HepG2 (cell line): ENCODE results near the gene BPIFB2. TPM values are rescaled to one million over a fixed set of nuclear protein-coding genes. Genes with fewer than 3 reads are reported as not detected.

Experiments used
- CCDC6 ChIP-seq: sonication (generic); formaldehyde crosslinking; IDR thresholded peaks from 2 replicates; pipeline ENCODE4 v1.8.1; 2022; ENCODE audit warnings: mild to moderate bottlenecking, missing genetic modification reagents, moderate library complexity
- GFI1 ChIP-seq: sonication (generic); formaldehyde crosslinking; IDR thresholded peaks from 2 replicates; pipeline ENCODE4 v1.5.0; 2020; ENCODE audit warnings: missing genetic modification reagents, mild to moderate bottlenecking, borderline replicate concordance
- HMG20A ChIP-seq: IDR thresholded peaks from 2 replicates; pipeline ENCODE4 v1.6.1; 2016; ENCODE audit warnings: borderline replicate concordance
- KLF16 ChIP-seq, 2 experiments: sonication (generic) in 1 of 2; formaldehyde crosslinking in 1 of 2; IDR thresholded peaks; 2 replicates each; pipeline versions ENCODE4 v1.6.1 to v1.8.0; 2016 to 2023; ENCODE audit warnings: missing genetic modification reagents in 2 of 2, missing compliant biosample characterization in 1 of 2
- MEF2D ChIP-seq: sonication (generic); formaldehyde crosslinking; IDR thresholded peaks from 2 replicates; pipeline ENCODE4 v1.5.1; 2020; ENCODE audit warnings: mild to moderate bottlenecking, missing genetic modification reagents
- POLR2AphosphoS5 ChIP-seq: IDR thresholded peaks from 2 replicates; pipeline ENCODE4 v1.6.1; 2012; ENCODE audit warnings: low read depth, low read length
- REL ChIP-seq: sonication (generic); formaldehyde crosslinking; conservative IDR thresholded peaks from 2 replicates; pipeline ENCODE4 v1.8.0; 2022; ENCODE audit warnings: mild to moderate bottlenecking, missing genetic modification reagents, moderate library complexity
- ZBTB1 ChIP-seq: sonication (generic); formaldehyde crosslinking; IDR thresholded peaks from 2 replicates; pipeline ENCODE4 v1.4.0; 2020; ENCODE audit warnings: missing genetic modification reagents, borderline replicate concordance
- ZBTB46 ChIP-seq: sonication (generic); formaldehyde crosslinking; IDR thresholded peaks from 2 replicates; pipeline ENCODE4 v1.4.0; 2020; ENCODE audit warnings: mild to moderate bottlenecking, missing genetic modification reagents, borderline replicate concordance
- ZFP37 ChIP-seq: sonication (generic); formaldehyde crosslinking; IDR thresholded peaks from 2 replicates; pipeline ENCODE4 v1.4.0; 2020; ENCODE audit warnings: missing genetic modification reagents, borderline replicate concordance
- ZNF232 ChIP-seq: sonication (generic); formaldehyde crosslinking; IDR thresholded peaks from 2 replicates; pipeline ENCODE4 v1.4.0; 2020; ENCODE audit warnings: missing genetic modification reagents, borderline replicate concordance
- ZNF619 ChIP-seq: sonication (generic); formaldehyde crosslinking; IDR thresholded peaks from 2 replicates; pipeline ENCODE4 v1.4.0; 2020; ENCODE audit warnings: mild to moderate bottlenecking, missing genetic modification reagents
- polyA plus RNA-seq, 8 experiments: library from polyadenylated mRNA; depleted of rRNA in 3 of 8; stranded (reverse) in 7 of 8; unstranded in 1 of 8; fragments of >200 nt; fragmentation: Illumina TruSeq in 4 of 8; extraction: Trizol in 4 of 8; gene quantifications; 2 replicates each; pipeline versions ENCODE4 v1.2.1 to v1.2.3, GENCODE V29; 2011 to 2016; ENCODE audit warnings: low read depth in 4 of 8, missing spikeins in 1 of 8, mixed read lengths in 1 of 8; ENCODE audit not compliant: insufficient read depth in 1 of 8
- total RNA-seq, 5 experiments: library from RNA; depleted of rRNA; stranded (reverse); fragments of >200 nt; fragmentation: Illumina TruSeq; extraction: Trizol; gene quantifications; 2 replicates each; pipeline ENCODE4 v1.2.3, GENCODE V29; 2016; ENCODE audit warnings: low read depth in 1 of 5
- TF ChIP-seq, protein P1 (sequence below): sonication (generic); formaldehyde crosslinking; conservative IDR thresholded peaks from 2 replicates; pipeline ENCODE4 v1.4.0; 2020; ENCODE audit warnings: missing genetic modification reagents
- TF ChIP-seq, protein P2 (sequence below): IDR thresholded peaks from 2 replicates; pipeline ENCODE4 v1.6.1; 2012; ENCODE audit warnings: low read depth, low read length, improper control_type of control experiment
- TF ChIP-seq, protein P3 (sequence below): sonication (generic); formaldehyde crosslinking; IDR thresholded peaks from 2 replicates; pipeline ENCODE4 v1.5.1; 2020; ENCODE audit warnings: missing genetic modification reagents, mild to moderate bottlenecking, borderline replicate concordance
- TF ChIP-seq, protein P4 (sequence below): conservative IDR thresholded peaks from 2 replicates; pipeline ENCODE4 v1.6.1; 2018; ENCODE audit warnings: missing genetic modification reagents
- TF ChIP-seq, protein P5 (sequence below): sonication (generic); formaldehyde crosslinking; IDR thresholded peaks from 2 replicates; pipeline ENCODE4 v1.4.0; 2020; ENCODE audit warnings: missing genetic modification reagents

Gene BPIFB2
- total and polyA plus RNA-seq, 2 of the 13 experiments (the other 11 are each of a cell fraction or from before 2014, with no cell fraction given): 54.5 to 902 TPM

GRCh38 chr20:33026779-33027759, 19.6 kb downstream of the BPIFB2 start (continued):
- TF ChIP-seq, protein P1, sequence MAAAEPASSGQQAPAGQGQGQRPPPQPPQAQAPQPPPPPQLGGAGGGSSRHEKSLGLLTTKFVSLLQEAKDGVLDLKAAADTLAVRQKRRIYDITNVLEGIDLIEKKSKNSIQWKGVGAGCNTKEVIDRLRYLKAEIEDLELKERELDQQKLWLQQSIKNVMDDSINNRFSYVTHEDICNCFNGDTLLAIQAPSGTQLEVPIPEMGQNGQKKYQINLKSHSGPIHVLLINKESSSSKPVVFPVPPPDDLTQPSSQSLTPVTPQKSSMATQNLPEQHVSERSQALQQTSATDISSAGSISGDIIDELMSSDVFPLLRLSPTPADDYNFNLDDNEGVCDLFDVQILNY: no peak
- TF ChIP-seq, protein P2, sequence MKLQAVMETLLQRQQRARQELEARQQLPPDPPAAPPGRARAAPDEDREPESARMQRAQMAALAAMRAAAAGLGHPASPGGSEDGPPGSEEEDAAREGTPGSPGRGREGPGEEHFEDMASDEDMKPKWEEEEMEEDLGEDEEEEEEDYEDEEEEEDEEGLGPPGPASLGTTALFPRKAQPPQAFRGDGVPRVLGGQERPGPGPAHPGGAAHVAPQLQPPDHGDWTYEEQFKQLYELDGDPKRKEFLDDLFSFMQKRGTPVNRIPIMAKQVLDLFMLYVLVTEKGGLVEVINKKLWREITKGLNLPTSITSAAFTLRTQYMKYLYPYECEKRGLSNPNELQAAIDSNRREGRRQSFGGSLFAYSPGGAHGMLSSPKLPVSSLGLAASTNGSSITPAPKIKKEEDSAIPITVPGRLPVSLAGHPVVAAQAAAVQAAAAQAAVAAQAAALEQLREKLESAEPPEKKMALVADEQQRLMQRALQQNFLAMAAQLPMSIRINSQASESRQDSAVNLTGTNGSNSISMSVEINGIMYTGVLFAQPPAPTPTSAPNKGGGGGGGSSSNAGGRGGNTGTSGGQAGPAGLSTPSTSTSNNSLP: no peak
- TF ChIP-seq GFI1 (CRISPR knock-in tag) (no peak), KLF16 (CRISPR knock-in tag; IDR thresholded peaks at IDR 0.05) (no peak), POLR2AphosphoS5 (peak; percentile 51), HMG20A (CRISPR knock-in tag) (no peak), MEF2D (CRISPR knock-in tag) (no peak), ZNF232 (CRISPR knock-in tag) (no peak), REL (CRISPR knock-in tag) (peak; percentile 81), ZBTB46 (CRISPR knock-in tag) (no peak), ZBTB1 (CRISPR knock-in tag) (no peak), ZFP37 (CRISPR knock-in tag) (no peak), ZNF619 (CRISPR knock-in tag) (no peak), CCDC6 (CRISPR knock-in tag) (no peak)
- TF ChIP-seq, protein P3, sequence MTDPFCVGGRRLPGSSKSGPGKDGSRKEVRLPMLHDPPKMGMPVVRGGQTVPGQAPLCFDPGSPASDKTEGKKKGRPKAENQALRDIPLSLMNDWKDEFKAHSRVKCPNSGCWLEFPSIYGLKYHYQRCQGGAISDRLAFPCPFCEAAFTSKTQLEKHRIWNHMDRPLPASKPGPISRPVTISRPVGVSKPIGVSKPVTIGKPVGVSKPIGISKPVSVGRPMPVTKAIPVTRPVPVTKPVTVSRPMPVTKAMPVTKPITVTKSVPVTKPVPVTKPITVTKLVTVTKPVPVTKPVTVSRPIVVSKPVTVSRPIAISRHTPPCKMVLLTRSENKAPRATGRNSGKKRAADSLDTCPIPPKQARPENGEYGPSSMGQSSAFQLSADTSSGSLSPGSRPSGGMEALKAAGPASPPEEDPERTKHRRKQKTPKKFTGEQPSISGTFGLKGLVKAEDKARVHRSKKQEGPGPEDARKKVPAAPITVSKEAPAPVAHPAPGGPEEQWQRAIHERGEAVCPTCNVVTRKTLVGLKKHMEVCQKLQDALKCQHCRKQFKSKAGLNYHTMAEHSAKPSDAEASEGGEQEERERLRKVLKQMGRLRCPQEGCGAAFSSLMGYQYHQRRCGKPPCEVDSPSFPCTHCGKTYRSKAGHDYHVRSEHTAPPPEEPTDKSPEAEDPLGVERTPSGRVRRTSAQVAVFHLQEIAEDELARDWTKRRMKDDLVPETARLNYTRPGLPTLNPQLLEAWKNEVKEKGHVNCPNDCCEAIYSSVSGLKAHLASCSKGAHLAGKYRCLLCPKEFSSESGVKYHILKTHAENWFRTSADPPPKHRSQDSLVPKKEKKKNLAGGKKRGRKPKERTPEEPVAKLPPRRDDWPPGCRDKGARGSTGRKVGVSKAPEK (CRISPR knock-in tag): no peak
- TF ChIP-seq, protein P4, sequence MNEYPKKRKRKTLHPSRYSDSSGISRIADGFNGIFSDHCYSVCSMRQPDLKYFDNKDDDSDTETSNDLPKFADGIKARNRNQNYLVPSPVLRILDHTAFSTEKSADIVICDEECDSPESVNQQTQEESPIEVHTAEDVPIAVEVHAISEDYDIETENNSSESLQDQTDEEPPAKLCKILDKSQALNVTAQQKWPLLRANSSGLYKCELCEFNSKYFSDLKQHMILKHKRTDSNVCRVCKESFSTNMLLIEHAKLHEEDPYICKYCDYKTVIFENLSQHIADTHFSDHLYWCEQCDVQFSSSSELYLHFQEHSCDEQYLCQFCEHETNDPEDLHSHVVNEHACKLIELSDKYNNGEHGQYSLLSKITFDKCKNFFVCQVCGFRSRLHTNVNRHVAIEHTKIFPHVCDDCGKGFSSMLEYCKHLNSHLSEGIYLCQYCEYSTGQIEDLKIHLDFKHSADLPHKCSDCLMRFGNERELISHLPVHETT (CRISPR knock-in tag): no peak; the same call in 1 of the 2 replicates
- TF ChIP-seq, protein P5, sequence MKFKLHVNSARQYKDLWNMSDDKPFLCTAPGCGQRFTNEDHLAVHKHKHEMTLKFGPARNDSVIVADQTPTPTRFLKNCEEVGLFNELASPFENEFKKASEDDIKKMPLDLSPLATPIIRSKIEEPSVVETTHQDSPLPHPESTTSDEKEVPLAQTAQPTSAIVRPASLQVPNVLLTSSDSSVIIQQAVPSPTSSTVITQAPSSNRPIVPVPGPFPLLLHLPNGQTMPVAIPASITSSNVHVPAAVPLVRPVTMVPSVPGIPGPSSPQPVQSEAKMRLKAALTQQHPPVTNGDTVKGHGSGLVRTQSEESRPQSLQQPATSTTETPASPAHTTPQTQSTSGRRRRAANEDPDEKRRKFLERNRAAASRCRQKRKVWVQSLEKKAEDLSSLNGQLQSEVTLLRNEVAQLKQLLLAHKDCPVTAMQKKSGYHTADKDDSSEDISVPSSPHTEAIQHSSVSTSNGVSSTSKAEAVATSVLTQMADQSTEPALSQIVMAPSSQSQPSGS (CRISPR knock-in tag): no peak
